ENCODE measurements around the gene PLOD2. TPM values are rescaled to one million over a fixed set of nuclear protein-coding genes. Genes with fewer than 3 reads are reported as not detected.

Gene PLOD2
- total RNA-seq, 3 donors from 2014 or later (not counting 1 experiment from before 2014, with no cell fraction given) = 0.28 to 0.38 TPM; not detected in 1

- Histone ChIP-seq H3K4me1 (ENCODE audit: control insufficient read depth, insufficient read depth, low read length) (no peaks in the 10 kb centered on the region), H3K27me3 (ENCODE audit: control insufficient read depth, insufficient read depth, low read length) (no peaks in the 10 kb centered on the region), H3K27ac (ENCODE audit: low read length) (no peak overlapping the region), H3K36me3 (ENCODE audit: control insufficient read depth, insufficient read depth, low read length) (no peaks in the 10 kb centered on the region), H3K9me3 (ENCODE audit: control insufficient read depth, insufficient read depth, low read length) (no peaks in the 10 kb centered on the region), H3K4me3 (ENCODE audit: low read length) (no peak overlapping the region)
- Mint-ChIP-seq H3K27ac (no peak overlapping the region), H3K4me1 (no peaks in the 10 kb centered on the region), H3K36me3 (no peaks in the 10 kb centered on the region), H3K4me3 (no peak overlapping the region), H3K27me3 (ENCODE audit: low read depth in 2 of 2) (no peaks in the 10 kb centered on the region), H3K9me3 (peaks cover 11 to 13% of the 10 kb centered on the region in 2 donors)
- TF ChIP-seq CTCF (IDR thresholded peaks at IDR 0.05) = no peak
- no peak for DNase-seq
- intact Hi-C loops (cut with micrococcal nuclease) = no loop called here
- ATAC-seq = no peak
- WGBS (ENCODE audit: insufficient coverage) = 89% methylated on average over 2 of the region's 5 CpGs
Observed at GRCh38 chr3:146134348-146135117, 26.5 kb downstream of the PLOD2 start.

GRCh38 chr3:146133441-146133840 lies 27.5 kb downstream of the PLOD2 start:
- H3K4me3 ChIP-seq (ENCODE audit: low read length) = no peak overlapping the region
- Mint-ChIP-seq H3K9me3 (peaks cover 13 to 14% of the 10 kb centered on the region in 2 donors), H3K4me3 (no peak overlapping the region), H3K4me1 (no peaks in the 10 kb centered on the region), H3K27ac (no peak overlapping the region), H3K36me3 (no peaks in the 10 kb centered on the region), H3K27me3 (ENCODE audit: low read depth in 2 of 2) (no peaks in the 10 kb centered on the region)
- no peaks in the 10 kb centered on the region for H3K9me3 ChIP-seq (ENCODE audit: control insufficient read depth, insufficient read depth, low read length)
- WGBS (ENCODE audit: insufficient coverage) = 80% methylated on average over 1 of the region's 2 CpGs
- no peaks in the 10 kb centered on the region for H3K27me3 ChIP-seq (ENCODE audit: control insufficient read depth, insufficient read depth, low read length)
- H3K27ac ChIP-seq (ENCODE audit: low read length) = no peak overlapping the region
- no peak for TF ChIP-seq CTCF (IDR thresholded peaks at IDR 0.05)
- H3K4me1 ChIP-seq (ENCODE audit: control insufficient read depth, insufficient read depth, low read length) = no peaks in the 10 kb centered on the region
- no peak for DNase-seq
- intact Hi-C loops (cut with micrococcal nuclease) = no loop called here
- H3K36me3 ChIP-seq (ENCODE audit: control insufficient read depth, insufficient read depth, low read length) = no peaks in the 10 kb centered on the region
- no peak for ATAC-seq

- no peak for TF ChIP-seq CTCF (IDR thresholded peaks at IDR 0.05)
- Mint-ChIP-seq H3K36me3 (no peaks in the 10 kb centered on the region), H3K4me1 (no peaks in the 10 kb centered on the region), H3K27ac (no peak overlapping the region), H3K27me3 (ENCODE audit: low read depth in 2 of 2) (no peaks in the 10 kb centered on the region), H3K9me3 (peaks cover 10% of the 10 kb centered on the region in 2 donors), H3K4me3 (no peak overlapping the region)
- H3K4me3 ChIP-seq (ENCODE audit: low read length) = no peak overlapping the region
- H3K27ac ChIP-seq (ENCODE audit: low read length) = no peak overlapping the region
- intact Hi-C loops (cut with micrococcal nuclease) = no loop called here
- no peaks in the 10 kb centered on the region for H3K27me3 ChIP-seq (ENCODE audit: control insufficient read depth, insufficient read depth, low read length)
- no peaks in the 10 kb centered on the region for H3K36me3 ChIP-seq (ENCODE audit: control insufficient read depth, insufficient read depth, low read length)
- H3K4me1 ChIP-seq (ENCODE audit: control insufficient read depth, insufficient read depth, low read length) = no peaks in the 10 kb centered on the region
- H3K9me3 ChIP-seq (ENCODE audit: control insufficient read depth, insufficient read depth, low read length) = no peaks in the 10 kb centered on the region
- ATAC-seq (no peak), DNase-seq (no peak)
- 82% methylated on average over 3 of the region's 5 CpGs for WGBS (ENCODE audit: insufficient coverage)
Observed at GRCh38 chr3:146131616-146132410, 29.2 kb downstream of the PLOD2 start.

All from natural killer cell (primary cell).